ENCODE data around the gene CLASRP.
"Not testable (repeated sequence)": the region's sequence is repeated elsewhere in the genome, so short reads cannot be mapped to it uniquely, and the experiment has no call there.

CLASRP gene

GRCh38 chr19:45038931-45039893 is at the start of gene CLASRP:
Gene CLASRP (plus strand): TSS chr19:45039045. CDS start chr19:45040213, 1,168 bp downstream.
- DNase-seq = peak; percentile 50

DNA sequence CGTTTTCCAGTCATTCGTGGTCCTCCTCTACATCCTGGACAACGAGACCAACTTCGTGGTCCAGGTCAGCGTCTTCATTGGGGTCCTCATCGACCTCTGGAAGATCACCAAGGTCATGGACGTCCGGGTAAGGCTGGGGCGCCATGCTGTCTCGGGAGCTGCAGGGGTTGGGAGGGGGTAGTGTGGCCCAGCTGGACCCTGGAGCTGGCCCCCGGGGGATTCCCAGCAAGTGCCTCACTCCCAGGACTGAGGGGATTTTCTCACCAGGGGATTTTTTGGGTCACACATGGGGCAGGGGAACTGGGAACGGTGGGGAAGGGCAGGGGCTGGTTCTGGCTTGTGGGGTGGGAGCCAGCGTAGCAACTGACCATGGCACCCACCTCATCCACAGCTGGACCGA is 48.4 kb upstream of the CLASRP start:
- DNase-seq = no peak

DNA sequence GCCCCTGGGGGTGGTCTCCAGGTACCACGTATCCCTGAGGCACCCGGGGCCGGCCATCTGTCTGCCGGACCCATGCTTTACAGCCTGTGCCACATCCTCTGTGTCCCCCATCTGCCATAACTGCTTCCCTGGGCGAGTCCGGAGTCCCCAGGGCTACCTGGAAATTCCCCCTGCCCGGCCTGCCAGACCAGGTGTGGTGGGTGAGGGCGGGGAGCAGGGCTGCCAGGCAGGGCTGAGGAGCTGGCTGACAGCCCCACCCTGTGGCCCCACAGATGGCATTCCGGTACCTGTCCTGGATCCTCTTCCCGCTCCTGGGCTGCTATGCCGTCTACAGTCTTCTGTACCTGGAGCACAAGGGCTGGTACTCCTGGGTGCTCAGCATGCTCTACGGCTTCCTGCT is 47.9 kb upstream of the CLASRP start:
- DNase-seq = no peak

DNA sequence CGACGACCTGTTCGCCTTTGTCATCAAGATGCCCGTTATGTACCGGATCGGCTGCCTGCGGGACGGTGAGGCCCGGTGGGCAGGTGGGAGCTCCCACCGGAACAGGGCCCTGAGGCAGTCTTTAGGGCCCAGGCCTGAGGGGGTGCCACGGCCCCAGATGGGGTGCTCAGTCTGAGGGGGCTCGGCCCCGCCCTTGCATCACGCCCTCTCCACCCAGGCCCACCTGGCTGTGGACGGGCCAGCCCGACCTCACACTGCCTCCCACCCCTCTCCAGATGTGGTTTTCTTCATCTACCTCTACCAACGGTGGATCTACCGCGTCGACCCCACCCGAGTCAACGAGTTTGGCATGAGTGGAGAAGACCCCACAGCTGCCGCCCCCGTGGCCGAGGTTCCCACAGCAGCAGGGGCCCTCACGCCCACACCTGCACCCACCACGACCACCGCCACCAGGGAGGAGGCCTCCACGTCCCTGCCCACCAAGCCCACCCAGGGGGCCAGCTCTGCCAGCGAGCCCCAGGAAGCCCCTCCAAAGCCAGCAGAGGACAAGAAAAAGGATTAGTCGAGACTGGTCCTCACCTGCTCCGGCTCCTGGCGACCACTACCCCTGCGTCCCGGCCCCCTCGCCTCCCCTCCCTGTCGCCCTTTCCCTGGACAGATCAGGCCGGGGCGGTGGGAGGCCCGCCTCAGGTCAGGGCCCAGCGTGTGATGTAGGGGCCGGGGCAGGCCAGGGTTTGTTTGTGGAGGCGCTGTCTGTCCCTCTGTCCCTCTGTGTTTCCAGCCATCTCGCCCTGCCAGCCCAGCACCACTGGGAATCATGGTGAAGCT is 46.3 kb upstream of the CLASRP start:
- DNase-seq = no peak

DNA sequence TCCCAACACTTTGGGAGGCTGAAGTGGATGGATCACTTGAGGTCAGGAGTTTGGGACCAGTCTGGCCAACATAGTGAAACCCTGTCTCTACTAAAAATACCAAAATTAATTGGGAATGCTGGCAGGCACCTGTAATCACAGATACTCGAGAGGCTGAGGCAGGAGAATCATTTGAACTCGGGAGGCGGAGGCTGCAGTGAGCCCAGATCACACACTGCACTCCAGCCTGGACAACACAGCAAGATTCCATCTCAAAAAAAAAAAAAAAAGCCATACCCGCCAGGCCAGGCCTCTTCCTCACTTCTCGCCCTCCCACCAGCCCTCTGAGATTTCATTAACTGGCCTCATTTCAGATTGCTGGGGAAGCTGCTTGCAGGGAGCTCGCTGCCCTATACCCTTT is 45.3 kb upstream of the CLASRP start:
- no peak for DNase-seq

DNA sequence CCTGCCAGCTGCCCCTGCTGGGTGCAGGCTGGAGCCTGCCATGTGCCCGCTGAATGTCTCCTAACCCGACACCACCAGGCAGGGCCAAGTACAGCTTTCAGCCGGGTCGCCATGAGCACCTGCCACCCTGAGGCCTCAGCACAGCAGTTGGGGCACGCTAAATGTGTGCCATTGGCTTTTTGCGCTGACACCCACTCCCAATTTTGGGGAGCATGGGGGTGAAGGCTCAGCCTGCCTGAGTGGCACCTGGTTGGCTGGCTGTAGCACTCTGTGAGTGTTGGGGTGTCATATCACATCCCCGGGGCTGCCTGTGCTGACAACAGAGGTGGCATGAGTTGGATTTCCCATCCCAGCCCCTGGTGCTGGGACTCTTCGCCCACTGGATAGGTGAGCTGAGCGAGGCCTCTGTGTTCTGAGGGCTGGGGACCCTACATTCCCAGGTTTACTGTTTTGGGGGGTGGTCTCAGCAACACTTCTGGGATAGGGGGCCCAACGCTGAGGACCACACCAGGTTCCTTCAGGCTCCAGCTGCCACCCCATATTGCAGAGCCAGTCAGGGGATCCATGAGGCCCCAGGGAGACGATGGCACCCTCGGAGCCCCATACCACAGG is 44.8 kb upstream of the CLASRP start:
- DNase-seq = no peak

DNA sequence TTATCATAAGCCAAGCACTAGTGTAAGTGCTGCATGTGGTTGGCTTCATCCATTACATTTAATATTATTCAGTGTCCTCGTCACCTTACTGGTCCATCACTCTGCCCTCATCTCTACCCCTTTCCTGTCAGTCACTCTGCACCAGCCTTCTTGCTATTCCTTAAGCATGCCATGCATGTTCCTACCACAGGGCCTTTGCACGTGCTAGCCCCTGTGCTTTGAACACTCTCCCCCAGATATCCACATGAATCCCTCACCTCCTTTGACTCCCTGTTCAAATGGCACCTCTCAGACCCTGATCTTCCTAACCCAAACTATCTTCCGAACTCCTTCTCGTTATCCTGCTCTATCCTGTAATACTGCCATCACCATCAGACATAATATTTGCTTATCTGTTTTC is 40.8 kb upstream of the CLASRP start:
- no peak for DNase-seq

DNA sequence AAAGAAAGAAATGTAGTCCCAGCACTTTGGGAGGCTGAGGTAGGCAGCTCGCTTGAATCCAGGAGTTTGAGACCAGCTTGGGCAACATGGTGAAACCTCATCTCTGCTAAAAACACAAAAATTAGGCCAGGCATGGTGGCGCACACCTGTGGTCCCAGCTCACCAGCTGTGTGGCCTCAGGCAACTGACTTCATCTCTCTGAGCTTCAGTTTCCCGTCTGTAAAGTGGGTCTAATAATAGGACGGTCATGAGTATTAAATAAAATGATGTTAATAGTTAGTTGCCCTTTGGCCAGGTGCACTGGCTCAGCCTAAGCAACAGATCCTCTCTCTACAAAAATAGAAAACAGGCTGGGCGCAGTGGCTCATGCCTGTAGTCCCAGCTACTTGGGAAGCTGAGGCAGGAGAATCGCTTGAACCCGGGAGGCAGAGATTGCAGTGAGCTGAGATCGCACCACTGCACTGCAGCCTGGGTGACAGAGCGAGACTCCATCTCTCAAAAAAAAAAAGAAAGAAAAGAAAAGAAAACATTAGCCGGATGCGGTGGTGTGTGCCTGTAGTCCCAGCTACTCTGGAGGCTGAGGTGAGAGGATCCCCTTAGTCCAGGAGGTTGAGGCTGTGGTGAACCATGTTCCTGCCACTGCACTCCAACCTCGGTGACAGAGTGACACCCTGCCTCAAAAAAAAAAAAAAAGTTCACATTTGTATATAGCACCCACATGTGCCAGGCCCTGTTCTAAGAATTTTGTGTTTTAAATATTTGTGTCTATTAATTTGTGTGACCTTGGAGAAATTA is 39.5 kb upstream of the CLASRP start:
- DNase-seq = not testable (repeated sequence)

- DNase-seq = not testable (repeated sequence)
These were observed 38.2 kb upstream of the CLASRP start for GRCh38 chr19:45000665-45001064.

GRCh38 chr19:45001087-45001739 is 37.6 kb upstream of the CLASRP start, which contains the start of gene RELB:
Gene RELB (plus strand): TSS chr19:45001464. CDS start chr19:45001580, 116 bp downstream.
- DNase-seq = no peak

DNA sequence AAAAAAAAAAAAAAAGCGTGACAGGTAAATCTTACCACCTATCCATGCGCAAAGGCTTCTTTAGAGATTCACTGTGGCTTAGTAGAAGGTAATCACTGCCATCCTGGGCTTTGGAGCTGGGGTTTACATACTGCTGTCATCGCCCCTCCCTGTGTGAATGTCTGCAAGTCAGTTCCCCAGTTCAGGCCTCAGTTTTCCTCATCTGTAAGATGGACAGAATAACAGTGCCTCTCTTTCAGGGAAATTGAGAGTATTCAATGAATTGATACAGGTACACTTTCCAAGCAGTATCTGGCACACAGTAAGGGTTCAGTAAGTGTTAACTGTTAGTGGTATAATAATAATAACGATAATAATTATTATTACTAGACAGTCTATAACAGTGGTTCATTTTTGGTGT is 35.4 kb upstream of the CLASRP start:
- no peak for DNase-seq

- DNase-seq = no peak
These were observed 33.1 kb upstream of the CLASRP start for GRCh38 chr19:45005787-45006186.

DNA sequence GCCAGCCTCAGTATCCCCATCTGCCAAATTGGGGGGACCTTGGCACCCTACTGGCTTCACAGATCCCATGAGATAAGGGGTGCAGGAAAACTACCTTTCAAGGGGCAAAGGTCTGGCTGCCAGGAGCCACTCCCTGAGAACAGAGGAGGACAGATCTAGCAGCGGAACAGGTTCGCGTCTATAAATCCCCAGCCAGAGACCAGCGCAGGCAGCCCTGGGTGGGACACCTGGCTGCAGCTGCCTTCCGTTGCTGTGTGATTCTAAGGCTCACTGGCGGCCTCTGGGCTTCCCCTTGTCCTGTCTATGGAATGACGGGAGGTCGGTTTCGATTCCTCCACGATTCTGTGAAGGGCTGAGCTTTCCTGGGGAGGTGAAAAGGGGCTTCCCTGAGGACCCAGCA is 30.3 kb upstream of the CLASRP start:
- DNase-seq = no peak

GRCh38 chr19:45009625-45010255 is 29.1 kb upstream of the CLASRP start:
- no peak for DNase-seq

DNA sequence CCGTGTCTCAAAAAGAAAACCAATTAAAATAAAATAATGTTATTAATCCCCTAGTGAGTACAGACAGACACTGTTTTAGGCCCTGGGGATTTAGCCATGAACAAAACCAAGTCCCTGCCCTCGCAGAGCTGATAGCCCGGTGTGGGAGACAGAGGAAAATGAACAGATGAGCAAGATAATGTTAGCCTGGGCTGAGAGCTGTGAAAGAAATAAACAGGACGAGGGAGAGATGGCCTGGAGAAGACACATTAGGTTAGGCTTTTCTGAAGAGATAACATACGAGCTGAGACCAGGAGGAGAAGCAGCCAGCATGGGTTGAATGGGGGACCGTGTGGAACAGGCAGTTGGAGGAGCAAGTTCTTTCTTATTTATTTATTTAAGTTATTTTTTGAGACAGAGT is 28.5 kb upstream of the CLASRP start:
- DNase-seq = no peak

- no peak for DNase-seq
These were observed 26.9 kb upstream of the CLASRP start for GRCh38 chr19:45011959-45012358.

DNA sequence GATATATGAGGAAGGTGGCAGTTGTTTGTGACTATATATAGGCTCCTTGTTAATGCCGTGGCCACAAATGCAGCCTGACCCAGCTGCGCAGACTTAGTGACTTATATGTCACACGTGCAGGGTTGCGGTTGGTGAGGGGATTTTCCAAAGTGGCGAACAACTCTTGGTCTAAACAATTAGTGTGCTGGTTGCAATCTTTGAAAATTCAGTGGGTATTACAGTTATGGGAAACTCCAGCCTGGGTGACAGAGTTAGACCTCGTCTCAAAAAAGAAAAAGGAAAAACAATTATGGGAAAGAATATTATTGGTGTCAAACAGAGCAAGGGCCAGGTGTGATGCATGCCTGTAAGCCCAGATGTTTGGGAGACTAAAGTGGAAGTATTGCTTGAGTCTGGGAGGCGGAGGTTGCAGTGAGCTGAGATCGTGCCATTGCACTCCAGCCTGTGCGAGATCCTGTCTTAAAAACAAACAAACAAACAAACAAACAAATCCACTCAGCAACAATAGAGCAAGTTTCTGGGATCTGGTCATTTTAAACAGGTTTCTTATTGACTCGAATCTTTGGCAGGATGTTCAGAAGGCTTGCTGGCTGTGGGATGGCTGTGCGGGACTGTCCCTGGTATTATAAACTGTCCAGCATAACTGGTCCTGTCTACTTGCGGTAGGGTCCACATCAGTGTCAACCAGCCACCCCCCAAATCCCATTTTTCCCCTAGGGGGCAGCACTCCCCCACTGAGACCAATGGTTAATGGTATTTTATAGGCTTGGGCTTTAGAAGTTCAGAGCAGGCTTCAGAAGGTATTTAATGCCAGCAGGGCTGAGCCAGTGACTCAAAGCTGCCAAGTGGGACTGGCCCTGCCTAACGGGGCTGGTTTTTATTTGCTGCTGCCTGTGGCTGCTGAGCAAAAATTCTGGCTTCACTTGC is 22.2 kb upstream of the CLASRP start:
- DNase-seq = no peak

DNA sequence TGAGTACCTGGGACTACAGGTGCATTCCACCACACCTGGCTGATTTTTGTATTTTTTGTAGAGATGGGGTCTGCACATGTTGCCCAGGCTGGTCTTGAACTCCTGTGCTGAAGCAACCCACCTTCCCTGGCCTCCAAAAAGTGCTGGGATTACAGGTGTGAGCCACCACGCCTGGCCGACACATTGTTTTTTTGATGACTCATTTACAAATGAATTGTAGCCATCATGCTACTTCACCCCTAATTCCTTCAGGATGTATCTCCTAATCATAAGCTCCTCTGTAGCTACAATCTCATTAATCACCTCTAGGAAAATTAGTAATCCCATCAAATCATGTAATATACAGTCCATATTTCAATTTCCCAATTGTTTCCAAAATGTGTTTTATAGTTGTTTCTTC is 19.7 kb upstream of the CLASRP start:
- DNase-seq = no peak

GRCh38 chr19:45020071-45020470 is 18.8 kb upstream of the CLASRP start:
- DNase-seq = no peak

GRCh38 chr19:45021971-45022370 is 16.9 kb upstream of the CLASRP start:
- no peak for DNase-seq

Measured in NCI-H187 treated with DMSO at 0.1 percent for 48 hours (cell line).